ENCODE results near the gene NPIPA1.
"Not testable (repeated sequence)": the region's sequence is repeated elsewhere in the genome, so short reads cannot be mapped to it uniquely, and the experiment has no call there.

The NPIPA1 gene

GRCh38 chr16:14937143-14937542 lies at the start of gene NPIPA1:
TSS of gene NPIPA1 (plus strand) at chr16:14937443. CDS start at chr16:14937443, 0 bp downstream.
- DNase-seq, result not testable (repeated sequence)

GRCh38 chr16:14892111-14892510 lies 45.1 kb upstream of the NPIPA1 start:
- not testable (repeated sequence) for DNase-seq

GRCh38 chr16:14895382-14895781 lies 41.9 kb upstream of the NPIPA1 start:
- DNase-seq, result not testable (repeated sequence)

DNA sequence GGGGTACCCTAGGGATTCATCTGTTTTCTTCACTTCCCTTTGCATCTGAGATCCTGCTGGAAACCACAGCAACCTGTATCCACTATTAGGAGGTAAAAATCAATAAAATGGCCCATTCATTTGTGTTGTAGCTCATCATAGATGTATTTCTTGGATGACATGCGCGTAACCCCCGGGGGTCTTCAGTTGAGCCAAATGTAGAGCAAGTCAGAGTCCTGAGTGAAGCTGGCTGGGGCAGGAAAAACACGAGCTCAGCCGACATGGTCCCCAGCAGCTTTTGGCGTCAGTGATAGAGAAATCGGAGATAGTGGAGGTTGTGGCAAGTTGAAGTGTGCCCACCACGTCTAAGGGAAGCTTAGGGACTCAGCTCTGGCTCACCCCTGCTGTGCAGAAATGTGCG lies 41.2 kb upstream of the NPIPA1 start:
- DNase-seq, result not testable (repeated sequence)

GRCh38 chr16:14897006-14897664 lies 40.1 kb upstream of the NPIPA1 start:
- DNase-seq, result not testable (repeated sequence)

DNA sequence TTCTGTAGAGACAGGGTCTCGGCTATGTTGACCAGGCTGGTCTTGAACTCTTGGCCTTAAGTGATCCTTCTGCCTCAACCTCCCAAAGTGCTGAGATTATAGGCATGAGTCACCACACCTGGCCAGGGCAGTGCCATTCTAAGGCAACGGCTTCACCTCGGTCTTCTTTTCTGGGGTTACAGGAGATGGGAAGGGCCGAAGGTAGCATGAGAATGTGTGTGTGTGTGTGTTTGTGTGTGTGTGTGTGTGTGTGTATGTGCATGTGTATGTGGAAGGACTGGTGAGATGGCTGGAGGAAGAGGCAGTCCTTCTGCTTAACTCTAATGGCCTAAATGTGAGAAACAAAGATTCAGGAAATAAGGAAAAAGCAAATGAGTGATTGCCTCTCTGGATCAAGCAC lies 39.1 kb upstream of the NPIPA1 start:
- not testable (repeated sequence) for DNase-seq

- DNase-seq, result not testable (repeated sequence)
Observed at GRCh38 chr16:14903191-14903957, 33.9 kb upstream of the NPIPA1 start.

DNA sequence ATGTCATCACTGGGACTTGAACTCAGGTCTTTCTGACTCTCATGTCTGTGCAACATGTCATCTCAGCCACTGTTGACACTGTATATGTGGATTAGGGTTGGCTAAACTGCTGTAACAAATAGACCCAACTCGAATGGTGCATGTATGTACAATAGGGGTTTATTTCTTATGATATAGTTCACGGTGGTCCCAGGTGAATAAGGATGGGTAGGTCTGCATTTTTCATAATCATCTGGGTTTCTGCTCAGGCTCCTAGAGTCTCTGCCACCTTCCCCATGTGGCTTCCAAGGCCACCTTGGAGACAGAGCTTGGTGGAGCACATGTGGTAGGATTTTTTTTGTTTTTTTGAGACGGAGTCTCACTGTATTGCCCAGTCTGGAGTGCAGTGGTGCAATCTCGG lies 27.5 kb upstream of the NPIPA1 start:
- not testable (repeated sequence) for DNase-seq

DNA sequence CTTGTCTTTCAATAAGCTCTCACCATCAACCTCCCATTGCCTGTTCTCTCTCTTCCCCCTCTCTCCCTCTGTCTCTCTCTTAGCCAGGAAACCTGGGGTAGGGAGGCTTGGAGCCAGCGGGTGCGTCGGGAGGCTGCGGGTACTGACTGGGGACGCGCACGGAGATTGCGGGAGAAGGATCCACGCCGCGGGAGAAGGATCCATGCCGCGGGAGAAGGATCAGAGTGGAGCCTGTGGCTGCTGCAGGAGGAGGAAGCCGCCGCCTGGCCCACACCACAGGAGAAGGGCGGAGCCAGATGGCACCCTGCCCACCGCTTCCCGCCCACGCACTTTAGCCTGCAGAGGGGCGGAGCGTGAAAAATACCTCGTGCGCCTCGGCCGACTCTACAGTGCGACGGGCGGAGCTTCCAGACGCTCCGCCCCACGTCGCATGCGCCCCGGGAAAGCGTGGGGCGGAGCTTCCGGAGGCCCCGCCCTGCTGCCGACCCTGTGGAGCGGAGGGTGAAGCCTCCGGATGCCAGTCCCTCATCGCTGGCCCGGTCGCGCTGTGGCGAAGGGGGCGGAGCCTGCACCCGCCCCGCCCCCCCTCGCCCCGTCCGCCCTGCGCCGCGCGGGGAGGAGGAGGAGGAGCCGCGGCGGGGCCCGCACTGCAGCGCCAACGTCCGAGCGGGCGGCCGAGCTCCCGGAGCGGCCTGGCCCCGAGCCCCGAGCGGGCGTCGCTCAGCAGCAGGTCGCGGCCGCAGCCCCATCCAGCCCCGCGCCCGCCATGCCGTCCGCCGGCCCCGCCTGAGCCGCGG lies 26.2 kb upstream of the NPIPA1 start:
- DNase-seq, result not testable (repeated sequence)

GRCh38 chr16:14911954-14912353 lies 25.3 kb upstream of the NPIPA1 start:
- peak; percentile 60 to 61 for DNase-seq

DNA sequence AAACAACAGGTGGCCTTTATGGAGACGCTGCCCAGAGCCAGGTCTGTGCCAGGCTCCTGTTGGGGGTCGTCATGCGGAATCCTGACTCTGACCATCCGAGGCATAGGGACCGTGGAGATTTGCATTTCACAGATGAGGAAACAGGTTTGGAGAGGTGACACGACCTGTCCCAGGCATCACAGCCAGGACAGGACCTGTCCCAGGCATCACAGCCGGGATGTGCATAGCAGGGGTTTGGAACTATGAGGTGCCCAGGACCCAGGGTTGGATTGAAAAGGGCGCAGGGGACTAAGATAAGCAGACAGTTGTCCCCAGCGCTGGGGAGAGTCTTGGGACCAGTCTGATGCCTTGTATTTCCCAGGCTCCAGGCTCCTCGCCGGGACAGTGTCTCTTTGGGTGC lies 24.7 kb upstream of the NPIPA1 start:
- not testable (repeated sequence) for DNase-seq

GRCh38 chr16:14918504-14918903 lies 18.7 kb upstream of the NPIPA1 start:
- DNase-seq, result peak in 1 of 2 donors; percentile 6

DNA sequence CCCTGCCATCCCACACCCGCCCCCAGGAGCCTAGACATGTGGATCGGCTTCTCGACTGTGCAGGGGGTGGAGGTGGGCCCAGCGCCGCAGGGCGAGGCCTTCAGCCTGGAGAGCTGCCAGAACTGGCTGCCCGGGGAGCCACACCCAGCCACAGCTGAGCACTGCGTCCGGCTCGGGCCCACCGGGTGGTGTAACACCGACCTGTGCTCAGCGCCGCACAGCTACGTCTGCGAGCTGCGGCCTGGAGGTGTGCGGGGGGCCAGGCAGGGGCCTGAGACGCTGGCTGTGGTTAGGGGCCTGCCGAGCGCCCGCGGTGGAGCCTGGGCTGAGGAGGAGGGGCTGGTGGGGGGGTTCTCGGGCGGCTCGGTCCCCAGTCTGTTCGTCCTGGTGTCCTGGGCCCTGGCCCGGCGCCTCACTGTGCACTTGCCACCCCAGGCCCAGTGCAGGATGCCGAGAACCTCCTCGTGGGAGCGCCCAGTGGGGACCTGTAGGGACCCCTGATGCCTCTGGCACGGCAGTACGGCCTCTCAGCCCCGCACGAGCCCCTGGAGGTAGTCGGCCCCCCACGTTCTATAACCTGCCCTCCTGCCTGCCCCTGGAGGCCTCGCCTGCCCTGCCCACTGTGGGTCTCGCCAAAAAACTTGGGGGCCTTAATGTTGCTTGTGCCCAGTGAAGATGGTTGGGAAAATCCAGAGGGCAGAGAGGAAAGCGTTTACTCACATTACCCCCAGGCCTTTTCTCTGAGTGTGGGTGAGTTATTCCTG lies 17.2 kb upstream of the NPIPA1 start:
- DNase-seq, result peak in 1 of 2 donors; percentile 10

DNA sequence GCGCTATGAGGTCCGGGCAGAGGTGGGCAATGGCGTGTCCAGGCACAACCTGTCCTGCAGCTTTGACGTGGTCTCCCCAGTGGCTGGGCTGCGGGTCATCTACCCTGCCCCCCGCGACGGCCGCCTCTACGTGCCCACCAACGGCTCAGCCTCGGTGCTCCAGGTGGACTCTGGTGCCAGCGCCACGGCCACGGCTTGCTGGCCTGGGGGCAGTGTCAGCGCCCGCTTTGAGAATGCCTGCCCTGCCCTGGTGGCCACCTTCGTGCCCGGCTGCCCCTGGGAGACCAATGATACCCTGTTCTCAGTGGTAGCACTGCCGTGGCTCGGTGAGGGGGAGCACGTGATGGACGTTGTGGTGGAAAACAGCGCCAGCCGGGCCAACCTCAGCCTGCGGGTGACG lies 15.0 kb upstream of the NPIPA1 start:
- not testable (repeated sequence) for DNase-seq

DNA sequence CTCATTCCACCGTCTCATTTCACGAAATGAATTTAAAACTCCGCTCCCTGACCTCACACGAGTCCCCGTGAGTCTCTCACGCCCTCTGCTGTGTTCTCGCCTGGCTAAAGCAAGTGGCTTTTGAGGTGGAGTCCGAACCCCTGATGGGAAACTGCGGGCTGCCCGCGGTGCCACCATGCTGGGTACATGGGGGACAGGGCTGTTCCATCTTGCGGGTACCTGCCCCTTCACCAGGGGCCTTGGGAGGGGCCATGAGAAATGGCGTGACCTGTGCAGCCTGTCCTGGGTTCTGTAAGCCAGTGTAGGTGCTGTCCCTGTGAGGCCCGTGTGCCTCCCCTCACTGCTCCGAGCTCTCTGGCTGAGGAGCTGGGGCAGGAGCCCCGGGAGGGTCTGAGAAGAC lies 14.3 kb upstream of the NPIPA1 start:
- peak in 1 of 2 donors; percentile 13 for DNase-seq

DNA sequence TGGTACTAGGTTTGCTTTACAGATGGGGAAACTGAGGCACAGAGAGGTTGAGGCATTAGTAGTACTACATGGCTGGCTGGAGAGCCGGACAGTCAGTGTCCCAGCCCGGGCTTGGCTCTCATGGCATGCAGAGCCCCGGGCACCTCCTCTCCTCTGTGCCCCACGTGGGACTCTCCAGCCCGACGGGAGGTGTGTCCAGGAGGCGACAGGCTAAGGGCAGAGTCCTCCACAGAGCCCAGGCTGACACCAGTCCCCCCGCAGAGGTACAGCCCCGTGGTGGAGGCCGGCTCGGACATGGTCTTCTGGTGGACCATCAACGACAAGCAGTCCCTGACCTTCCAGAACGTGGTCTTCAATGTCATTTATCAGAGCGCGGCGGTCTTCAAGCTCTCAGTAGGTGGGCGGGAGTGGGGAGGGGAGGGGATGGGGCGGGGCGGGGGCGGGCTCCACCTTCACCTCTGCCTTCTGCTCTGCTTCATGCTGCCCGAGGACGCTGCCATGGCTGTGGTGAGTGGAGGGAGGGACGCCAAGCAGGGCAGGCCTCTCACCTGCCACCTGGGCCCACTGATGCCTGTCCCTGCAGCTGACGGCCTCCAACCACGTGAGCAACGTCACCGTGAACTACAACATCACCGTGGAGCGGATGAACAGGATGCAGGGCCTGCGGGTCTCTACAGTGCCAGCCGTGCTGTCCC lies 13.7 kb upstream of the NPIPA1 start:
- DNase-seq, result peak in 1 of 2 donors; percentile 13

DNA sequence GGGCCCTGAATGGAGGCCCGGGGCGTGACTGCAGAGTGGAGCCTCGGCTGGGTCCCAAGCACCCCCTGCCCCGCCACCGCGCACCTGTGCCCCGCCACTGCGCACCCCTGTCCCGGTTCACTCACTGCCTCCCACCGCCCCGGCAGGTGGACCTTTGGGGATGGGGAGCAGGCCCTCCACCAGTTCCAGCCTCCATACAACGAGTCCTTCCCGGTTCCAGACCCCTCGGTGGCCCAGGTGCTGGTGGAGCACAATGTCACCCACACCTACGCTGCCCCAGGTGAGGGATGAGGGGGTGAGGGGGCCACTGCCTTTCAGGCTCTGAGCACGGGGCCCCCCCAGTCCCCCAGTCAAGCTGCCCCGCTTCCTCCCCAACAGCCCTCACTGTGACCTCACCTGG lies 12.9 kb upstream of the NPIPA1 start:
- peak in 1 of 2 donors; percentile 8 for DNase-seq

- peak in 1 of 2 donors; percentile 3 for DNase-seq
Observed at GRCh38 chr16:14924982-14925381, 12.3 kb upstream of the NPIPA1 start.

DNA sequence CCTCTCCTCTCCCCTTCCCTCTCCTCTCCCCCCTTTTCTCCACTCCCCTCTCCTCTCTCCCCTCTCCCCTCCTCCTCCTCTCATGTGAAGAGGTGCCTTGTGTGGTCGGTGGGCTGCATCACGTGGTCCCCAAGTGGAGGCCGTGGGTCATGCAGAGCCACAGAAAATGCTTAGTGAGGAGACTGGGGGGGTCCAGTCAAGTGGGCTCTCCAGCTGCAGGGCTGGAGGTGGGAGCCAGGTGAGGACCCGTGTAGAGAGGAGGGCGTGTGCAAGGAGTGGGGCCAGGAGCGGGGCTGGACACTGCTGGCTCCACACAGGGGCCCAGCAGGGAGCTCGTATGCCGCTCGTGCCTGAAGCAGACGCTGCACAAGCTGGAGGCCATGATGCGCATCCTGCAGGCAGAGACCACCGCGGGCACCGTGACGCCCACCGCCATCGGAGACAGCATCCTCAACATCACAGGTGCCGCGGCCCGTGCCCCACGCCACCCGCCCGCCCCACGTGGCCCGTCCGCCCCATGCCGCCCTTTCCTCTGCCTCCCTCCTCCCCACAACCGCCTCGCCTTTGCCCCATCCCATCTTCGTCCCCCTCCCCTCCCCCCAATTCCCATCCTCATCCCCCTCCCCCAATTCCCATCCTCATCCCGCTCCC lies 9.1 kb upstream of the NPIPA1 start:
- peak in 1 of 2 donors; percentile 16 for DNase-seq

GRCh38 chr16:14929176-14929575 lies 8.1 kb upstream of the NPIPA1 start:
- not testable (repeated sequence) for DNase-seq

DNA sequence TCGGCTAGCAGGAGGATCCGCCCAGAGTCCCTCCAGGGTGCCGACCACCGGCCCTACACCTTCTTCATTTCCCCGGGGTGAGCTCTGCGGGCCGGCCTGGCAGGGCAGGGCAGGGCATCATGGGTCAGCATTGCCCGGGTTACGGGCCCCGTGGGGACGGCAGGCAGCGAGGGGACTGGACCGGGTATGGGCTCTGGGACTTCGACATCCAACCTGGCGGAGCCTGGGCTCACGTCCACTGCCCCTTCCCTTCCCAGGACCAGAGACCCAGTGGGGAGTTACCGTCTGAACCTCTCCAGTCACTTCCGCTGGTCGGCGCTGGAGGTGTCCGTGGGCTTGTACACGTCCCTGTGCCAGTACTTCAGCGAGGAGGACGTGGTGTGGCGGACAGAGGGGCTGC lies 7.0 kb upstream of the NPIPA1 start:
- DNase-seq, result not testable (repeated sequence)

Data from stimulated activated CD4-positive, alpha-beta T cell treated with anti-CD3 and anti-CD28 coated beads, Interleukin-2, amount 100 ng/mL, for 24 hours (primary cell).